ENCODE results near the gene TTC21A.

TTC21A gene

GRCh38 chr3:39097716-39098472 lies 9.6 kb upstream of the TTC21A start:
- DNase-seq (ENCODE audit: low read depth in 2 of 2, low spot score in 1 of 2): no peak

- DNase-seq (ENCODE audit: low read depth in 2 of 2, low spot score in 1 of 2): no peak
Observed at GRCh38 chr3:39098473-39099000, 8.9 kb upstream of the TTC21A start.

- no peak for DNase-seq (ENCODE audit: low read depth in 2 of 2, low spot score in 1 of 2)
Observed at GRCh38 chr3:39099242-39099641, 8.2 kb upstream of the TTC21A start.

- no peak for DNase-seq (ENCODE audit: low read depth in 2 of 2, low spot score in 1 of 2)
Observed at GRCh38 chr3:39099738-39100499, 7.6 kb upstream of the TTC21A start.

- DNase-seq (ENCODE audit: low read depth in 2 of 2, low spot score in 1 of 2): no peak
Observed at GRCh38 chr3:39100500-39100886, 7.0 kb upstream of the TTC21A start.

- DNase-seq (ENCODE audit: low read depth in 2 of 2, low spot score in 1 of 2): peak in 1 of 2 donors; percentile 8
Observed at GRCh38 chr3:39101022-39101689, 6.3 kb upstream of the TTC21A start.

- DNase-seq (ENCODE audit: low read depth in 2 of 2, low spot score in 1 of 2): no peak
Observed at GRCh38 chr3:39102504-39103323, 4.8 kb upstream of the TTC21A start.

GRCh38 chr3:39103324-39103693 lies 4.2 kb upstream of the TTC21A start:
- no peak for DNase-seq (ENCODE audit: low read depth in 2 of 2, low spot score in 1 of 2)

GRCh38 chr3:39103791-39104552 lies 3.5 kb upstream of the TTC21A start:
- no peak for DNase-seq (ENCODE audit: low read depth in 2 of 2, low spot score in 1 of 2)

- DNase-seq (ENCODE audit: low read depth in 2 of 2, low spot score in 1 of 2): no peak
Observed at GRCh38 chr3:39104961-39105686, 2.4 kb upstream of the TTC21A start.

GRCh38 chr3:39105687-39106063 lies 1.8 kb upstream of the TTC21A start:
- no peak for DNase-seq (ENCODE audit: low read depth in 2 of 2, low spot score in 1 of 2)

GRCh38 chr3:39106281-39106811 lies 1.1 kb upstream of the TTC21A start:
- no peak for DNase-seq (ENCODE audit: low read depth in 2 of 2, low spot score in 1 of 2)

GRCh38 chr3:39106851-39107387 lies 561 bp upstream of the TTC21A start:
- DNase-seq (ENCODE audit: low read depth in 2 of 2, low spot score in 1 of 2): no peak

GRCh38 chr3:39108200-39108710 lies 775 bp downstream of the TTC21A start:
- no peak for DNase-seq (ENCODE audit: low read depth in 2 of 2, low spot score in 1 of 2)

GRCh38 chr3:39109086-39109485 lies 1.6 kb downstream of the TTC21A start:
- no peak for DNase-seq (ENCODE audit: low read depth in 2 of 2, low spot score in 1 of 2)

- DNase-seq (ENCODE audit: low read depth in 2 of 2, low spot score in 1 of 2): no peak
Observed at GRCh38 chr3:39110041-39110639, 2.7 kb downstream of the TTC21A start.

- no peak for DNase-seq (ENCODE audit: low read depth in 2 of 2, low spot score in 1 of 2)
Observed at GRCh38 chr3:39112113-39112512, 4.6 kb downstream of the TTC21A start.

- no peak for DNase-seq (ENCODE audit: low read depth in 2 of 2, low spot score in 1 of 2)
Observed at GRCh38 chr3:39112535-39112934, 5.1 kb downstream of the TTC21A start.
